ENCODE data around the gene ULK1. TPM values are rescaled to one million over a fixed set of nuclear protein-coding genes. Genes with fewer than 3 reads are reported as not detected.
"Not testable (repeated sequence)": the region's sequence is repeated elsewhere in the genome, so short reads cannot be mapped to it uniquely, and the experiment has no call there.

ULK1 gene
- total and polyA plus RNA-seq, 8 donors: 23.3 to 106 (median 54.2) TPM

DNA sequence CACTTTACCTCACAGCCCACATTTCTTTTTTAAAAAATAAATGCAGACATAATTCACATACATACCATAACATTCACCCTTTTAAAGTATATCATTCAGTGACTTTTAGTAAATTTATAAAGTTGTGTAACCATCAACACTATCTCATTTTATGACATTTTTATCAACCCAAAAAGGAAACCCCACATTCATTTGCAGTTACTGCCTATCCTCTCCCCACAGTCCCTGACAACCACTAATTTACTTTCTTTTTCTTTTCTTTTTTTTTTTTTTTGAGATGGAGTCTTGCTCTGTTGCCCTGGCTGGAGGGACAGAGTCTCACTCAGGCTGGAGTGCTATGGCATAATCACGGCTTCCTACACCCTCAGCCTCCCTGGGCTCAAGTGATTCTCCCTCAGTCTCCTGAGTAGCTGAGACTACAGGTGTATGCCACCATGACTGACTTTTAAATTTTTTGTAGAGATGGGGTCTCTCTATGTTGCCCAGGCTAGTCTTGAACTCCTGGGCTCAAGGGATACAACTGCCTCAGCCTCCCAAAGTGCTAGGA, 53.8 kb downstream of the ULK1 start:
- peak in 1 of 6 donors; percentile 12 for DNase-seq
- TF ChIP-seq, protein P1, sequence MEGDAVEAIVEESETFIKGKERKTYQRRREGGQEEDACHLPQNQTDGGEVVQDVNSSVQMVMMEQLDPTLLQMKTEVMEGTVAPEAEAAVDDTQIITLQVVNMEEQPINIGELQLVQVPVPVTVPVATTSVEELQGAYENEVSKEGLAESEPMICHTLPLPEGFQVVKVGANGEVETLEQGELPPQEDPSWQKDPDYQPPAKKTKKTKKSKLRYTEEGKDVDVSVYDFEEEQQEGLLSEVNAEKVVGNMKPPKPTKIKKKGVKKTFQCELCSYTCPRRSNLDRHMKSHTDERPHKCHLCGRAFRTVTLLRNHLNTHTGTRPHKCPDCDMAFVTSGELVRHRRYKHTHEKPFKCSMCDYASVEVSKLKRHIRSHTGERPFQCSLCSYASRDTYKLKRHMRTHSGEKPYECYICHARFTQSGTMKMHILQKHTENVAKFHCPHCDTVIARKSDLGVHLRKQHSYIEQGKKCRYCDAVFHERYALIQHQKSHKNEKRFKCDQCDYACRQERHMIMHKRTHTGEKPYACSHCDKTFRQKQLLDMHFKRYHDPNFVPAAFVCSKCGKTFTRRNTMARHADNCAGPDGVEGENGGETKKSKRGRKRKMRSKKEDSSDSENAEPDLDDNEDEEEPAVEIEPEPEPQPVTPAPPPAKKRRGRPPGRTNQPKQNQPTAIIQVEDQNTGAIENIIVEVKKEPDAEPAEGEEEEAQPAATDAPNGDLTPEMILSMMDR (IDR thresholded peaks at IDR 0.05): no peak
- no peak for ATAC-seq
- H3K4me1 ChIP-seq: peaks cover 7 to 13% (median 7%) of the 10 kb centered on the region in 3 donors
- no peaks in the 10 kb centered on the region for H3K36me3 ChIP-seq
- H3K27me3 ChIP-seq: no peaks in the 10 kb centered on the region
- intact Hi-C loops (cut with DNase I): no loop called here
- H3K4me3 ChIP-seq: no peak overlapping the region
- FAIRE-seq: no peak
- 59 to 89% methylated on average over 1 of the region's 1 CpG for WGBS, 2 donors
- no peak overlapping the region for H3K27ac ChIP-seq
- no peaks in the 10 kb centered on the region for H3K9me3 ChIP-seq

DNA sequence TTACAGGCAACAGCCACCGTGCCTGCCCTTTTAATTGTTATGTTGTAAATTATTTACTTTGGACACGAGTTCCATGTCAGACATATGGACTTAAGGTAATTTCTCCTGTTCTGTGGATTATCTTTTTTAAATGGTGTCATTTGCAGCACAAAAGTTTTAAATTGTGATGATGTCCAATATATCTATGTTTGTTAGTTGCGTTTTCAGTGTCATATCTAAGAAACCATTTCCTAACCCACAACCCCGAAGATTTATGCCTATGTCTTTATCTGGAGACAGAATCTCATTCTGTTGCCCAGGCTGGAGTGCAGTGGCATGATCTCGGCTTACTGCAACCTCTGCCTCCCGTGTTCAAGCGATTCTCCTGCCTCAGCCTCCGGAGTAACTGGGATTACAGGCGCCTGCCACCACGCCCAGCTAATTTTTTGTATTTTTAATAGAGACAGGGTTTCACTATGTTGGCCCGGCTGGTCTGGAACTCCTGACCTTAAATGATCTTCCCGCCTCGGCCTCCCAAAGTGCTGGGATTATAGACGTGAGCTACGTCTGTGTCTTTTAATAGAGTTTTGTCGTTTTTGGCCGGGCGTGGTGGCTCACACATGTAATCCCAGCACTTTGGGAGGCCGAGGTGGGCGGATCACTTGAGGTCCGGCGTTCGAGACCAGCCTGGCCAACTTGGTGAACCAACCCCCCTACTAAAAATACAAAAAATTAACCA, 54.5 kb downstream of the ULK1 start:
- FAIRE-seq; ATAC-seq; DNase-seq; H3K9me3 ChIP-seq; H3K36me3 ChIP-seq; intact Hi-C loops (cut with DNase I); H3K27me3 ChIP-seq: not testable (repeated sequence)
- 44 to 48% methylated on average over 23 of the region's 23 CpGs for WGBS, 2 donors
- Histone ChIP-seq H3K4me1 (peaks cover 7 to 13% (median 7%) of the 10 kb centered on the region in 3 donors), H3K4me3 (peak overlapping the region in 2 of 4 donors; percentile 90 to 98), H3K27ac (peak overlapping the region in 2 of 4 donors; percentile 36 to 39)

DNA sequence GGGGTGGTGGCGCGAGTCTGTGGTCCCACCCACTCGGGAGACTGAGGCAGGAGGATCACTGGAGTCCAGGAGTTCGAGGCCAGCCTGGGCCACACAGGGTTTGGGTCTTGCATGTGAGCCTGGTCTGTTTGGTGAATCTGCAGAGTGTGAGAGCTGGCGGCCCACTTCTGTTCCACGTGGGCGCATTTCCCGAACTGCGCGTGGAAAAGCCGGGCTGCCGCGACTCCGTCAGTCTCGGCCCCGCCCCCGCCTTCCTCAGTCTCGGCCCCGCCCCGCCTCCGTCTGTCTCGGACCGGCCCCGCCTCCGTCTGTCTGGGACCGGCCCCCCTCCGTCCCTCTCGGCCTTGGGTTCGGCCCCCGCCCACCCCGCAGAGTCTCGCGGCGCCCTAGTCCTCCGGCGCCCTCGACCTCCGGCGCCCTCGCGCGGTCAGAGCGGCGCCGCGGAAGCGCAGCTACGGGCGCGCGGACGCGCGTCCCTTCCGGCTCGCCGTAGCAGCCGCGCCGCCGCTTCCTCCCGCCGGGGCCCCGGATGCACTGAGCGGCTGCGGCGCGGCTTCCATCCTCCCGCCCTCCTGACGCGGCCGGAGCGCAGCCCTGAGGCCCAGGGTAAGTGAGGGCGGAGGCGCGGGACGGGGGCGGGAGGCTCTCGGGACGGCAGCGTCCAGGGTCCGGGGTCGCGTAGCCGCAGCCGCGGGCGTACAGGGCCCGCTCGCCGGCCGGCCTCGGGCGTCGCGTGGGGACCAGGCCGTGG, 55.2 kb downstream of the ULK1 start, which contains the start of gene EP400:
EP400 (plus strand) TSS at position 512 of the 751 bp plus-strand sequence. CDS start 10,678 bp downstream, outside the sequence.
- intact Hi-C loops (cut with DNase I): no loop called here
- DNase-seq: peak; percentile 93 to 97 (median 96)
- no peaks in the 10 kb centered on the region for H3K36me3 ChIP-seq
- H3K4me3 ChIP-seq: peak within 1 kb of the TSS; percentile 90 to 99 (median 97)
- no peaks in the 10 kb centered on the region for H3K9me3 ChIP-seq
- H3K27ac ChIP-seq: peak within 1 kb of the TSS; percentile 33 to 39 (median 36)
- TF ChIP-seq, protein P1 (IDR thresholded peaks at IDR 0.05): peak; percentile 19 to 53 (median 28)
- peaks cover 7 to 13% (median 7%) of the 10 kb centered on the region in 3 donors for H3K4me1 ChIP-seq
- no peak for FAIRE-seq
- H3K27me3 ChIP-seq: no peaks in the 10 kb centered on the region
- WGBS, 2 donors: 2 to 4% methylated on average over 46 to 97 of the region's 97 CpGs
- ATAC-seq: peak; percentile 95 to 98 (median 98)

DNA sequence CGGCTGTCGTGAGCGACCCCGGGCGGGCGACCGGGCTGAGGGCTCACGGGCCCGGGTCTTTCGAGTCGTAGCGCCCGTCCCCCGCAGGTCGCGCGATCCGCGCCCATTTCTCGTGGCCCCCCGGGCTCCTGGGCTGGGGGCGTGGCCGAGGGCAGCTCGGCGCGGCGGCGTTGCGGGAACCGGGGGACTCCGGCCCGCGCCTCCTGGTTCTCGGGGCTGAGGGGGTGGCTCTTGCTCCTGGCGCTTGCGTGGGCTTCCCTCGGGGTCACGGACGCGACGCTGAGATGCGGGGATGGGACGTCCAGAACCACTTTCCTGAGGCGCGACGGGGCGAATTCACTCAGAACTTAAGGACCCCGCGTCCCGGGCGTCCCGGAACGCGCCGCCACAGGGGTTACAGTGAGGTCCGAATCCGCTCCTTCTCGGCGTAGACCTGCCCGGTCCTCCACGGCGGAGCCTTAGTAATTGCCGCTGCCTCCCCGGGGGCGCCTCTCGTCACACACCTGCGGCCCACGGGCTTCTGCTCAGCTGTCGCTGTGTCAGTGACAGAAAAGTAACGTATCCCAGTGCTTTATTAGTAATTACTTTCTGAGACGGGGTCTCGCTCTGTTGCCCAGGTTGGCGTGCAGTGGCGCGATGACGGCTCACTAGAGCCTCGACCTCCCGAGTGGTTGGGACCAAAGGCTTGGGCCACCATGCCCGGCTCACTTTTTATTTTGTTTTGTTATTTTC, 55.9 kb downstream of the ULK1 start:
- ATAC-seq (peak in 3 of 4 donors; percentile 1 to 20 (median 5)), DNase-seq (peak in 3 of 6 donors; percentile 23 to 77 (median 72)), FAIRE-seq (no peak)
- intact Hi-C loops (cut with DNase I): no loop called here
- Histone ChIP-seq H3K27ac (peak overlapping the region; percentile 5 to 36 (median 34)), H3K4me1 (peaks cover 7 to 13% (median 7%) of the 10 kb centered on the region in 3 donors), H3K4me3 (peak overlapping the region; percentile 90 to 99 (median 97)), H3K9me3 (no peaks in the 10 kb centered on the region), H3K36me3 (no peaks in the 10 kb centered on the region), H3K27me3 (no peaks in the 10 kb centered on the region)
- TF ChIP-seq, protein P1 (IDR thresholded peaks at IDR 0.05): no peak
- 0% methylated on average over 62 to 79 of the region's 79 CpGs for WGBS, 2 donors

DNA sequence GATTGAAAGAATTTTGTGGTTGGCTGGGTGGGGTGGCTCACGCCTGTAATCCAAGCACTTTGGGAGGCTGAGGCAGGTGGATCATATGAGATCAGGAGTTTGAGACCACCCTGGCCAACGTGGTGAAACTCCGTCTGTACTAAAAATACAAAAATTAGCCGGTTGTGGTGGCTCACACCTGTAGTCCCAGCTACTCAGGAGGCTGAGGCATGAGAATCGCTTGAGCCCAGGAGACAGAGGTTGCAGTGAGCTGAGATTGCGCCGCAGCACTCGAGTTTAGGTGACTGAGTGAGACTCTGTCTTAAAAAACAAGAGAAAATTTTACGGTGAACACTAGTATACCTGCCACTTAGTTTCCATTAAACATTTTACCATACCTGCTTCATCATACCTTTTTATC, 59.4 kb downstream of the ULK1 start:
- intact Hi-C loops (cut with DNase I); H3K36me3 ChIP-seq; FAIRE-seq; H3K9me3 ChIP-seq; H3K27ac ChIP-seq; H3K27me3 ChIP-seq; H3K4me3 ChIP-seq; ATAC-seq: not testable (repeated sequence)
- peak in 1 of 6 donors; percentile 16 for DNase-seq
- WGBS, 2 donors: 93 to 95% methylated on average over 9 of the region's 9 CpGs
- H3K4me1 ChIP-seq: peaks cover 21 to 30% (median 24%) of the 10 kb centered on the region in 3 donors

DNA sequence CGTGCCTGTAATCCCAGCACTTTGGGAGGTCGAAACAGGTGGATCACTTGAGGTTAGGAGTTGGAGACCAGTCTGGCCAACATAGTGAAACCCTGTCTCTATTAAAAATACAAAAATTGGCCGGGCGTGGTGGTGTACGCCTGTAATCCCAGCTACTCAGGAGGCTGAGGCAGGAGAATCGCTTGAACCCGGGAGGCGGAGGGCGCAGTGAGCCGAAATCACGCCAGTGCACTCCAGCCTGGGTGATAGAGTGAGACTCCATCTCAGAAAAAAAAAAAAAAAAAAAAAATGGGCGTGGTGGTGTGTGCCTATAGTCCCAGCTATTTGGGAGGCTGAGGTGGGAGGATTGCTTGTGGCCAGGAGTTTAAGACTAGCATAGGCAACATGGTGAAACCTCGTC, 60.0 kb downstream of the ULK1 start:
- H3K27ac ChIP-seq; intact Hi-C loops (cut with DNase I); H3K27me3 ChIP-seq; FAIRE-seq; ATAC-seq; H3K4me3 ChIP-seq; H3K36me3 ChIP-seq; H3K9me3 ChIP-seq: not testable (repeated sequence)
- WGBS, 2 donors: 94% methylated on average over 13 of the region's 13 CpGs
- peaks cover 27 to 36% (median 28%) of the 10 kb centered on the region in 3 donors for H3K4me1 ChIP-seq
- peak in 1 of 6 donors; percentile 11 for DNase-seq

All from pancreas (tissue), 10 donors.